HG03378 (cell line): ENCODE measurements around the gene CAPN5.
"Not testable (repeated sequence)": the region's sequence is repeated elsewhere in the genome, so short reads cannot be mapped to it uniquely, and the experiment has no call there.

ENCODE experiments used
- ATAC-seq: cut with Tn5 transposase; IDR thresholded peaks from one replicate; pipeline ENCODE4 v1.9.1; 2021; ENCODE audit warnings: mild to moderate bottlenecking, moderate library complexity; ENCODE audit not compliant: unreplicated experiment

The CAPN5 gene

DNA sequence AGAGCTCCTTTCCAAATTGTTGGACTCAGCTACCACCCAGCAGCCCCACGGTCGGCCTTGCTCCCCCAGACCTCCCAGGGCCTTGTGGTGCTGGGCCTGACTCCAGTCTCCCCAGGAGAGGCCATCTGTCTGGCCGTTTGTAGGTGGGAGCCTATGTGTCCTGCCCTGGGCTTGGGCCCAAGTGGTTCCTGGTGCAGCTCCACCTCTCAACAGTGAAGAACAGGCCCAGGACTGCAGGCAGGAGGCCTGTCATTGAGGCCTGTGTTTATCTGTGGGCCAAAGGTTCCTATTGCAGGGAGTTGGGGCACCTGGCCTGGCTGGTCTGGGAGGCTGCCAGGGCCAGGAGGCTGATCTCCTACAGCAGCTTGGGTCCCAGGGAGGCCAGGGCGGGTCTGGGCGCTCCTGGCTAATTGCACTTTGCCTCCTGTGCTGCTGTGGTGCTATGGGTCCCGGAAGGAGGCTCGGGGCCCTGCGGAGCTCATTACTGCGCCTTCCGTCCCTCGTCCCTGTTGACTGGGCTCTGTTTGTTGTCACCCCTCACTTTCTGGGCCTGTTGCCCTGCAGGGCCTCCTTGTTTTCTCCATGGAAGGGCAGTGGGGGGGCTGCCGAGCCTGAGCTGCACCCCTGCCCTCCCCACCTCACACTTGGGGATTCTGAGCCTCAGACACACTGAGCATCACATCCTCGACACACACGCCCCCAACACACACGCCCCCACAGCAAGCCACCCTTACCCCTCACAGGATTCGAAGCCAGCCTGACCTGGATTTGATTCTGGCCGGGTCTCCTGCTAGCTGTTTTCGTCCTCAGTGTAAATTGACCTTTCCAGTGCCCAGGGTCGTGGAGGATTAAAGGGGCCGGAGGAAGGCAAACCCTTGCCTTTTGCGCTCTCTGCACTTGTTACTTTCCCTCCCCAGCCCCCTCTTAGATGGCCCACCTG lies 29.1 kb downstream of the CAPN5 start:
- ATAC-seq: no peak

- no peak for ATAC-seq
Observed at GRCh38 chr11:77096591-77097019, 29.8 kb downstream of the CAPN5 start.

DNA sequence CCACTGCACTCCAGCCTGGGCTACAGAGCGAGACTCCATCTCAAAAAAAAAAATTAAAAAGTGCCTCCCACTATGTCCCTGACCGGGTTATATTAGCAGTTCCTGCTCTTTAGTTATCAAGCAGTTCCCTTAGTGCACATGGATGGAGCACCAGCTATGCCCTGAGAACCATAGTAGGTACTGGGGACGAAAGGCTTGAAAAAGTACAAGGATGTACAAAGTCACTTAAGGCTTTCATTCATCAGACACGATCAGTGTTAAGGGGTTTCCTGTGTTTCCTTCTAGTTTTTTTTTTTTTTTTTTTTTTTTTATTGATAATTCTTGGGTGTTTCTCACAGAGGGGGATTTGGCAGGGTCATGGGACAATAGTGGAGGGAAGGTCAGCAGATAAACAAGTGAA lies 30.4 kb downstream of the CAPN5 start:
- ATAC-seq: not testable (repeated sequence)

GRCh38 chr11:77100166-77101042 lies 33.6 kb downstream of the CAPN5 start:
- ATAC-seq: no peak

DNA sequence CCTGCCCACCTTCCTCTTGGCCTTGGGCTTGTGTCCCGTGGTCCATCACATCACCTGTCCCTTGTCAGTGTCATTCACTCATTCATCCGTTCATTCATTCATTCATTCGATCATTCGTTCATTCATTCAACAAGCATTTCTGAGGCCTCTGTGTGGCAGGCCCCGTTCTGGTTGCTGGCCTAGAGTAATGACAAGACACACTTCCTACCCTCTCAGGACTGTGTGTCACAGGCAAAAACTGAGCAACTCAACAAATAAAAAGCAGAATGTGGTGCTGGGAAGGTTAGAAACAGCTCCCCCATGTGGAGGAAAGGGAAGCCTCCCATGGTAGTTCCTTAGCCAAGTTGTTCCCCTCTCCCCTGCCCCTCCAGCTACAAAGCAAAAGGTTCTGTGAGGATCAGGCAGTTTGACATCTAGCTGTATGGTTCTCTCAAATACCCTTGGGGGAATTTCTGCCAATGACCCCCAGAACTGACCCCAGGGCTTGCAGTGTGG lies 34.3 kb downstream of the CAPN5 start:
- ATAC-seq: no peak

DNA sequence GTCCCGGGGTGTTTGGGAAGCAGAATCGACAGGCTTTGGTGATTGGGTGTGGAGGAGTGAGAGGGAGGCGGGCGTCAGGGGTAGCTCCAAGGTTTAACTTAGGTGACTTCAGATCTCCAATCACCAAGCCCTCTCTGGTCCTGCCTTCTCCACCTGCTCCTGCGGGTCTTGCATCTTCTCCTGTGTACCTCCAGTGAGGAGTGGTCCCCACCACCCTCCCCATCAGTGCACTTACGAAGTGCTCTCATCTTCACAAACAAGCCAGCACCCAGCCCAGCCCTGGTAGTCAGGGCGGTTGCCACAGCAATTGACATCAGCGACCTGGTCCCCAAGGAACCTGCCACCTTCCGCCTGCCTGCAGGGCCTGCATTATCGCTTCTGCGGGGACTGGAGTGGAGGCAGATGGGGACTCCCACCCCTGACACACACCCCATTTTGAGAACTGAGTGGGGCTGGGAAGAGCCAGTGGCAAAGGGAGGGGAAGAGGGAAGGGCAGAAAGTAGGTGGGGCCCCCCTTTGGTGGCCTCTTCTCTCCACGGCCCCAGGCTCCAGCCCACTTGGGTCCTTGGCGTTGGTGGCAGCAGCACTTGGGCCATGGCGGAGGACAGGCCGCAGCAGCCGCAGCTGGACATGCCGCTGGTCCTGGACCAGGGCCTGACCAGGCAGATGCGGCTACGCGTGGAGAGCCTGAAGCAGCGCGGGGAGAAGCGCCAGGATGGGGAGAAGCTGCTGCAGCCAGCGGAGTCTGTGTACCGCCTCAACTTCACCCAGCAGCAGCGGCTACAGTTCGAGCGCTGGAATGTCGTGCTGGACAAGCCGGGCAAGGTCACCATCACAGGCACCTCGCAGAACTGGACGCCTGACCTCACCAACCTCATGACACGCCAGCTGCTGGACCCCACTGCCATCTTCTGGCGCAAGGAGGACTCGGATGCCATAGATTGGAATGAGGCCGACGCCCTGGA lies 35.8 kb downstream of the CAPN5 start, which contains the start of gene OMP:
TSS of gene OMP (plus strand) at position 595 of the 965 bp plus-strand sequence. CDS start at position 595, 0 bp downstream.
- no peak for ATAC-seq

DNA sequence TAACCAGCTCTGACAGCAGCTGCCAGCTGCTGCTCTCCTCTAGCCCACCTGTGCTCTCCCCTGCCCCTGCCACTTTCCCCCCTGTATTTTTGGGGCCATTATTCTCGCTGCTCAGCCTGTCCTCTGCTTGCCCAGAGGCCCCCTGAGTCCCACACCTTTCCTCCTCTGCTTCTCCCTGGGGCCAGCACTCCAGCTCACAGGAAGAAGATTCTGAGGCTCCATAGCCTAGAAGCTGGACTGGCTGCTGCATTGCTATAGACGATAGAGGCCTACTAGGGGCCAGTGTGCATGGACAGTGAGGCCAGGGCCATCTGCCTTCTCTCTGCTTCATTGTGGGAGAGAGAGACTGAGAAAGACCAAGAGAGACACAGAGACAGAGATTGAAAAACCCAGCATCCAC lies 36.5 kb downstream of the CAPN5 start:
- ATAC-seq: no peak

DNA sequence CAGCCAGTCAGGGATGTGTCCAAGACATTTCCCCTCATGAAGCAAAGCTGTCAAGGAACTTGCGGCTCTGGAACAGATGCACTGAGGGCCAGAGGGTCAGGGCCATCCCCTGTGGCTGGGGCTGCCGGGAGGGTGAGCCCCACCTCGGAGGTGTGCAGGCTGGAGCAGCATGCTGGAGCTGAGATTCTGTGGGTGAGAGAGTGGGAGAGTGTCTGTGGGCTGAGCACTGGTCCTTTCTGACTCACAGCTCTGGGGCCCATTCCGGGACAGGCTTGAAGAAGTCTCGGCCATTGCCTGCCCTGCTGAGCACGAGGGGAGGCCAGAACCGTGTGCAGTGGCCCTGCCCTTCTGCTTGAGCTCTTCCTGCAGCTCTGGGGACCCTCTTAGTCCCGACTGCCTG lies 38.0 kb downstream of the CAPN5 start:
- ATAC-seq: no peak

GRCh38 chr11:77106321-77106720 lies 39.5 kb downstream of the CAPN5 start:
- no peak for ATAC-seq

DNA sequence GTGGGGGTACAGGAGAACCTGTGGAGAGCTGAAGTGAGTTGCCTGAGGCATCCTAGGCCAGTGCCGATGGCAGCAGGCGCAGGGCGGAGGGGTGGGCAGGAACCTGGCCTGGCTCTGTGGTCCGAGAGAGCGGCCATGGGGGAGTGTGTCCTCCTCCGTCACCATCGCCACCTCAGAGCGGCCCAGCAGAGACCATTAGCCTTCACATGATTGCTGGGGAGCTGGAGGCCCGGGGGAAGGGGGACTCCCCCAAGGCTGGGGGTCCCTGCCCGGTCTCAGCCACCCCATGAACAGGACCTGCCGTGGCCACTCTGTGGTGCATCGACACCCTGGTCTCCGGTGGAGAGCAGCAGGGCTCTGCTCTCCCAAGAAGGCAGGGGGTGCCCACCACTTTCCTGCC lies 40.0 kb downstream of the CAPN5 start:
- no peak for ATAC-seq

GRCh38 chr11:77107950-77108349 lies 41.2 kb downstream of the CAPN5 start:
- ATAC-seq: no peak

GRCh38 chr11:77108436-77108835 lies 41.7 kb downstream of the CAPN5 start:
- no peak for ATAC-seq

GRCh38 chr11:77109236-77110019 lies 42.7 kb downstream of the CAPN5 start:
- ATAC-seq: no peak

DNA sequence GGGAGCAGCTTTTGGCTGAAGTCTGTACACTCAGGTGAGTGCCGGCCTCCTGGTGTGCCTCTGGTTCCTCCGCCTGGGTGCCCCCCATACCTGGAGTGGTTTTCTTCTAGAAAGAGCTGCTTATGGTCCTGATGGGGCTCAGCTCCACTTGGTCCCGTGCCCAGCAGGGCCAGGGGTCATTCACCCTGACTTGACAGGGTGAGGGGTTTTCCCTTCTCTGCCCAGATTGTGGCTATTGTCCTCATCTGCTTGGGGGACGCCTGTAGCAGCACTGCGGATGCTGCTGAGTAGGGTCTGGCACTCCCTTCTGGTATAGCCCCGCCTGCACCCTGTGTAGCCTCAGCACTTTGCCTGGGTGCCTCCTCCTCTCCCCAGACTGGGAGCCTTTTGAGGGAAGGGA lies 44.1 kb downstream of the CAPN5 start:
- ATAC-seq: no peak

GRCh38 chr11:77111277-77111676 lies 44.5 kb downstream of the CAPN5 start:
- ATAC-seq: no peak

GRCh38 chr11:77111946-77112345 lies 45.2 kb downstream of the CAPN5 start:
- ATAC-seq: no peak

GRCh38 chr11:77112641-77113381 lies 46.0 kb downstream of the CAPN5 start:
- ATAC-seq: no peak

DNA sequence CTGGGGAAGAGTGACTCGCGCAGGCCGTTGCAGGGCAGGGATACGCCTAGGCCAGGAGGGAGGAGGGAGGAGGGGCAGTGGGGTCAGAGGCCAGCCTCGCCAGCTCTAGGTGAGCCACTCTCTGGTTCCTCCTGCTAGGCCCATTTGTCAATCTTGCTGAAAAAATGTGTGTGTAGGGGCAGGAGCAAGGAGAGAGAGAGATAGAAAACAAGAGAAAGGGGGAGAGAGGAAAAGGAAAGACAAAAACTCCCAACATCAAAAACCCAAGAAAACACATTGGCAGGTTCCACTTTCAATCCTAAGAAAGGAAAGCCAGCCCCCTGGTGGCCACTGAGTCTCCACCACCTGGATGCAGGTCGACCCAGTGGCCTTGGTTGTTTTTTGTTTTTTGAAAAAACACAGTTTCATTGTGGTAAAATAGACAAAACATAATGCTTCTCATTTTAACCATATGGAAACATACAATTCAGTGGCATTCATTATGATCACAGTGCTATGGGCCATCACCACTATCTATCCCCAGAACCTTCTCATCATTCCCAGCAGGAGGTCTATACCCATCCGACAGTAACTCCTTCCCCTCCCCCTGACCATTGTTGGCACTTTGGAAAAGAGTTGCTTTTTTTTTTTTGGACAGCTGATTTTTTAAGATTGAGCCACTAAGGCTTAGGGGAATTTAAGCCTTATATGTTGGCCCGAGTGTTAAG lies 46.8 kb downstream of the CAPN5 start:
- ATAC-seq: no peak
